H9 (cell line): Measurements from ENCODE around the gene CLEC18B. TPM values are rescaled to one million over a fixed set of nuclear protein-coding genes. Genes with fewer than 3 reads are reported as not detected.
"Not testable (repeated sequence)": the region's sequence is repeated elsewhere in the genome, so short reads cannot be mapped to it uniquely, and the experiment has no call there.

Source experiments
- DNase-seq: peaks from one replicate; pipeline ENCODE4 v3.0.0-alpha.2; 2017
- H2AFZ ChIP-seq: one replicate; pipeline ENCODE4 v1.6.1; 2013; ENCODE audit warnings: mild to moderate bottlenecking, low read length, control low read depth, moderate library complexity
- H2AK5ac ChIP-seq: 2 replicates; pipeline ENCODE4 v1.6.1; 2013; ENCODE audit warnings: low read length, control low read depth, mixed read lengths; ENCODE audit not compliant: insufficient read length
- H2BK120ac ChIP-seq: one replicate; pipeline ENCODE4 v1.6.1; 2013; ENCODE audit warnings: low read depth, mild to moderate bottlenecking, low read length, control low read depth, inconsistent platforms; ENCODE audit not compliant: poor library complexity, severe bottlenecking
- H2BK12ac ChIP-seq: 2 replicates; pipeline ENCODE4 v1.6.1; 2013; ENCODE audit warnings: low read length, control low read depth, mixed read lengths, low read depth; ENCODE audit not compliant: insufficient read length
- H2BK15ac ChIP-seq: 2 replicates; pipeline ENCODE4 v1.6.1; 2013; ENCODE audit warnings: low read depth, low read length, control low read depth
- H2BK20ac ChIP-seq: one replicate; pipeline ENCODE4 v1.6.1; 2013; ENCODE audit warnings: low read depth, mild to moderate bottlenecking, low read length, control low read depth, inconsistent platforms; ENCODE audit not compliant: poor library complexity, severe bottlenecking
- H2BK5ac ChIP-seq: 2 replicates; pipeline ENCODE4 v1.6.1; 2013; ENCODE audit warnings: low read length, control low read depth, mixed read lengths; ENCODE audit not compliant: insufficient read length
- H3K14ac ChIP-seq: 2 replicates; pipeline ENCODE4 v1.6.1; 2013; ENCODE audit warnings: low read length, control low read depth; ENCODE audit not compliant: insufficient read depth
- H3K18ac ChIP-seq: 2 replicates; pipeline ENCODE4 v1.6.1; 2013; ENCODE audit warnings: low read depth, mild to moderate bottlenecking, mixed read lengths, low read length, control low read depth; ENCODE audit not compliant: insufficient read length
- H3K23ac ChIP-seq: 2 replicates; pipeline ENCODE4 v1.6.1; 2013; ENCODE audit warnings: low read length, control low read depth, mixed read lengths, low read depth; ENCODE audit not compliant: insufficient read length
- H3K23me2 ChIP-seq: 2 replicates; pipeline ENCODE4 v1.6.1; 2013; ENCODE audit warnings: low read depth, mild to moderate bottlenecking, mixed read lengths, low read length, control low read depth; ENCODE audit not compliant: insufficient read length, poor library complexity, severe bottlenecking
- H3K27ac ChIP-seq: 2 replicates; pipeline ENCODE4 v1.5.1; 2013; ENCODE audit warnings: low read length, control low read depth, mixed read lengths, low read depth; ENCODE audit not compliant: insufficient read length
- H3K27me3 ChIP-seq: 2 replicates; pipeline ENCODE4 v1.6.1; 2013; ENCODE audit warnings: low read length, control low read depth, inconsistent platforms; ENCODE audit not compliant: insufficient read depth
- H3K4ac ChIP-seq: 2 replicates; pipeline ENCODE4 v1.6.1; 2013; ENCODE audit warnings: low read depth, mild to moderate bottlenecking, control low read depth, inconsistent platforms, low read length, moderate library complexity
- H3K4me1 ChIP-seq: 2 replicates; pipeline ENCODE4 v1.6.1; 2013; ENCODE audit warnings: low read length, control low read depth, inconsistent platforms; ENCODE audit not compliant: insufficient read depth
- H3K4me2 ChIP-seq: 2 replicates; pipeline ENCODE4 v1.6.1; 2013; ENCODE audit warnings: low read length, control low read depth, mixed read lengths; ENCODE audit not compliant: insufficient read length, insufficient read depth
- H3K56ac ChIP-seq: 2 replicates; pipeline ENCODE4 v1.6.1; 2013; ENCODE audit warnings: low read depth, mild to moderate bottlenecking, mixed read lengths, low read length, control low read depth; ENCODE audit not compliant: insufficient read length
- H3K79me1 ChIP-seq: 2 replicates; pipeline ENCODE4 v1.6.1; 2013; ENCODE audit warnings: low read depth, mild to moderate bottlenecking, moderate library complexity, low read length, control low read depth, inconsistent platforms; ENCODE audit not compliant: insufficient read depth, poor library complexity, severe bottlenecking
- H3K79me2 ChIP-seq: 2 replicates; pipeline ENCODE4 v1.6.1; 2013; ENCODE audit warnings: low read length, control low read depth, inconsistent platforms; ENCODE audit not compliant: insufficient read depth
- H3K9ac ChIP-seq: 2 replicates; pipeline ENCODE4 v1.6.1; 2013; ENCODE audit warnings: low read length, control low read depth, mixed read lengths; ENCODE audit not compliant: insufficient read length; ENCODE audit errors: extremely low read depth
- H3K9me3 ChIP-seq: one replicate; pipeline ENCODE4 v1.6.1; 2013; ENCODE audit warnings: low read depth, low read length, inconsistent platforms; ENCODE audit not compliant: control insufficient read depth
- H3T11ph ChIP-seq: one replicate; pipeline ENCODE4 v1.6.1; 2013; ENCODE audit warnings: mild to moderate bottlenecking, low read length, control low read depth, inconsistent platforms
- H4K20me1 ChIP-seq: one replicate; pipeline ENCODE4 v1.6.1; 2013; ENCODE audit not compliant: control insufficient read depth, insufficient read length, insufficient read depth
- H4K5ac ChIP-seq: 2 replicates; pipeline ENCODE4 v1.6.1; 2013; ENCODE audit warnings: low read depth, mild to moderate bottlenecking, mixed read lengths, low read length, control low read depth; ENCODE audit not compliant: insufficient read length
- H4K8ac ChIP-seq: replicated peaks from 2 replicates; pipeline ENCODE4 v1.6.1; 2013; ENCODE audit warnings: low read length, control low read depth, mixed read lengths, low read depth; ENCODE audit not compliant: insufficient read length
- H4K91ac ChIP-seq: 2 replicates; pipeline ENCODE4 v1.6.1; 2013; ENCODE audit warnings: low read depth, mild to moderate bottlenecking, moderate library complexity, mixed read lengths, low read length, control low read depth; ENCODE audit not compliant: insufficient read length
- H3K27ac Mint-ChIP-seq, 3 experiments: 2 replicates in 2 of 3; 3 replicates in 1 of 3; pipeline ENCODE4 v1.8.0; 2020 to 2021; ENCODE audit warnings: mixed read lengths in 3 of 3, mild to moderate bottlenecking in 1 of 3, moderate library complexity in 1 of 3
- H3K27me3 Mint-ChIP-seq: 2 replicates; pipeline ENCODE4 v1.8.0; 2021; ENCODE audit warnings: low read depth, mild to moderate bottlenecking, moderate library complexity, mixed read lengths
- H3K36me3 Mint-ChIP-seq, 3 experiments: 2 replicates in 2 of 3; 3 replicates in 1 of 3; pipeline ENCODE4 v1.8.0; 2020 to 2021; ENCODE audit warnings: low read depth in 3 of 3, mixed read lengths in 3 of 3; ENCODE audit not compliant: insufficient read depth in 1 of 3
- H3K4me1 Mint-ChIP-seq, 2 experiments: 2 replicates each; pipeline ENCODE4 v1.8.0; 2020; ENCODE audit warnings: mixed read lengths in 2 of 2
- H3K4me3 Mint-ChIP-seq, 2 experiments: 2 replicates in 1 of 2; 3 replicates in 1 of 2; pipeline ENCODE4 v1.8.0; 2020 to 2021; ENCODE audit warnings: mild to moderate bottlenecking in 2 of 2, mixed read lengths in 2 of 2, moderate library complexity in 1 of 2
- H3K9me3 Mint-ChIP-seq, 2 experiments: 2 replicates in 1 of 2; 3 replicates in 1 of 2; pipeline ENCODE4 v1.8.0; 2020; ENCODE audit warnings: mild to moderate bottlenecking in 2 of 2, mixed read lengths in 2 of 2, moderate library complexity in 1 of 2
- WGBS: extraction: QIAGEN DNeasy Blood & Tissue Kit; methylation state at CpG from one replicate; pipeline ENCODE4 v1.1.7; 2013; ENCODE audit warnings: missing lambda C conversion rate, low lambda C conversion rate, mixed read lengths; ENCODE audit not compliant: insufficient read length; ENCODE audit errors: extremely low coverage; 5-methylcytosine and 5-hydroxymethylcytosine counted together
- total RNA-seq: library from RNA; stranded (reverse); gene quantifications from 2 replicates; pipeline ENCODE4 v1.2.1, GENCODE V29; 2021

CLEC18B gene
- total RNA-seq, 1 experiment from 2014 or later = 0.37 TPM

DNA sequence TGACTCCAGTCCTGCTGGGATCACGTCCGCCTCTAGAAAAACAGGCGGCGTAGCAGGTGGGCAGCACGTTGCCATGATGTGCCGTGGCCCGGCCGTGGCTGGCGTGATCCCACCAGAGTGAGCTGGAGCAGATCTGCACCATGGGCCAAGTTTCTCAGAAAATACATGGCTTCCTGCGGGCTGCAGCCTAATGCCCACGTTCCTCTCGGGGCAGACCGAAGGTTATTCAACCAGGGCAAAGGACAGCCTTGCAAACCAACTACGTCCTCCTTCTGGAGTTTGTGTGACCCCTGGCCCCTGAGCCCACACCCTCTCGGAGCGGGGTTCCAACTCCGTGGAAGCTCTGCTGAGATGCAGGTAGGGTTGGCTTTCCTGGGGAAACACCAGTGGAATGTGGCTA, 808 bp upstream of the CLEC18B start:
- H2BK20ac ChIP-seq, H4K8ac ChIP-seq, H3K18ac ChIP-seq, H3K14ac ChIP-seq, H3K23ac ChIP-seq, H3K36me3 Mint-ChIP-seq, H2BK15ac ChIP-seq, H3K9ac ChIP-seq, H4K91ac ChIP-seq, H3K56ac ChIP-seq, H4K5ac ChIP-seq, H3T11ph ChIP-seq, H3K23me2 ChIP-seq, H2BK5ac ChIP-seq, DNase-seq, H3K27ac Mint-ChIP-seq, H2BK12ac ChIP-seq, H2BK120ac ChIP-seq, H3K4ac ChIP-seq, H3K4me2 ChIP-seq, H3K4me1 Mint-ChIP-seq, H2AFZ ChIP-seq, H3K27me3 Mint-ChIP-seq, H3K4me1 ChIP-seq, H3K4me3 Mint-ChIP-seq, H3K27ac ChIP-seq, H3K9me3 Mint-ChIP-seq, H2AK5ac ChIP-seq, H3K79me2 ChIP-seq, H3K79me1 ChIP-seq, H3K9me3 ChIP-seq, H4K20me1 ChIP-seq, H3K27me3 ChIP-seq: not testable (repeated sequence)
- WGBS = no CpG with 5 or more reads among the region's 17 CpGs

DNA sequence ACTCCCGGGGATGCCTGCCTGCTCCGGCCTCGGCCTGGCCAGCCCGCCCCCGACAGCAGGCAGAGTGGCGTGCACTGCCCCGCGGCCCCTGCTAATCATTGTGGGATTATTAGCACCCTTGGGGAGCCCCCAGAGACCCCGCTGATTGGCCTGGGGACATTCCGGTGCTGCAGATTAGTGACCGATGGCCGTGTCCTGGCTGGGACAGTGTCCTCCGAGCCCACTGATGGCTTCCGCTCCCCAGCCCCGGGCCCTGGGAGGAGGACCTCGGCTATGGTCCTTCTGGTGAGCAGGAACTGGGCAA, 156 bp upstream of the CLEC18B start:
- H3K23me2 ChIP-seq, H2BK20ac ChIP-seq, H2AK5ac ChIP-seq, H3K4me1 Mint-ChIP-seq, H3K56ac ChIP-seq, H3K4ac ChIP-seq, H3K9ac ChIP-seq, H3K79me2 ChIP-seq, H4K5ac ChIP-seq, H4K20me1 ChIP-seq, H3K36me3 Mint-ChIP-seq, DNase-seq, H3K27ac ChIP-seq, H3K27ac Mint-ChIP-seq, H3K9me3 Mint-ChIP-seq, H3K9me3 ChIP-seq, H2BK12ac ChIP-seq, H2BK120ac ChIP-seq, H3K18ac ChIP-seq, H3K4me2 ChIP-seq, H3K27me3 ChIP-seq, H3K14ac ChIP-seq, H2BK15ac ChIP-seq, H3K23ac ChIP-seq, H3K4me3 Mint-ChIP-seq, H3K79me1 ChIP-seq, H2BK5ac ChIP-seq, H2AFZ ChIP-seq, H3T11ph ChIP-seq, H3K27me3 Mint-ChIP-seq, H4K91ac ChIP-seq, H4K8ac ChIP-seq, H3K4me1 ChIP-seq: not testable (repeated sequence)
- no CpG with 5 or more reads among the region's 16 CpGs for WGBS

DNA sequence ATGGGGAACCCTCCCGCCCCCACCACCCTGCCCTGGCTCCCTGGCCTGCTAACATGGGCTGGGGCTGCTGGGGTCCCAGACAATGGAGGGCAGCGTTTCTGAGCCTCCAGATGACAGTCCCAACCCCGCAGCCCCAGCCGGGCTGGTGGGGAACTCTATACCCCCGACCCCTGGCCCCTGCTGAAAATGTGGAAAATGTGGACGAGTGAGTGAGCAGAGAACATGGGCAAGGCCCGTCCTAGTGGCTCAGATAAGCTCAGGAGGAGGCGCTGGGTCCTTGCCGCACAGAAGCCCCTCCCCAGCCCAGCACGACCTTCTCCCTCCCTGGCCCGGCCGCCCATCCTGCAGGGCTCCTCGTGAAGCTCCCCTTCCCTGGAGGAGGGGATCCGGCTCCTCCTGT, 1.5 kb downstream of the CLEC18B start:
- H3K4me1 Mint-ChIP-seq, H3K14ac ChIP-seq, H3K27me3 ChIP-seq, H3K36me3 Mint-ChIP-seq, H3K4me3 Mint-ChIP-seq, H2BK15ac ChIP-seq, H3T11ph ChIP-seq, H3K23ac ChIP-seq, H4K5ac ChIP-seq, DNase-seq, H3K56ac ChIP-seq, H2AFZ ChIP-seq, H2BK20ac ChIP-seq, H2BK120ac ChIP-seq, H3K23me2 ChIP-seq, H4K20me1 ChIP-seq, H2BK5ac ChIP-seq, H3K4me2 ChIP-seq, H3K79me1 ChIP-seq, H3K9me3 Mint-ChIP-seq, H4K8ac ChIP-seq, H3K79me2 ChIP-seq, H3K4ac ChIP-seq, H3K27ac ChIP-seq, H3K4me1 ChIP-seq, H3K27me3 Mint-ChIP-seq, H3K9me3 ChIP-seq, H3K9ac ChIP-seq, H2AK5ac ChIP-seq, H2BK12ac ChIP-seq, H3K18ac ChIP-seq, H3K27ac Mint-ChIP-seq, H4K91ac ChIP-seq: not testable (repeated sequence)
- WGBS = no CpG with 5 or more reads among the region's 14 CpGs
